ENCODE results near the gene ANKK1. TPM values are rescaled to one million over a fixed set of nuclear protein-coding genes. Genes with fewer than 3 reads are reported as not detected.

ANKK1 gene
- total RNA-seq, 1 experiment from 2014 or later: 0.22 TPM

- ChIA-PET CTCF (no interaction called here), POLR2A (no interaction called here)
- TF ChIP-seq SRF (IDR thresholded peaks at IDR 0.05; ENCODE audit: low read depth) (no peak), REST (IDR thresholded peaks at IDR 0.05; ENCODE audit: low read depth) (no peak), TCF7L2 (IDR thresholded peaks at IDR 0.05; ENCODE audit: borderline replicate concordance, extremely low read depth, insufficient read depth, insufficient read length) (no peak), EGR1 (IDR thresholded peaks at IDR 0.05; ENCODE audit: low read depth) (no peak), RAD21 (IDR thresholded peaks at IDR 0.05; ENCODE audit: low read depth) (no peak)
- TF ChIP-seq, protein P1, sequence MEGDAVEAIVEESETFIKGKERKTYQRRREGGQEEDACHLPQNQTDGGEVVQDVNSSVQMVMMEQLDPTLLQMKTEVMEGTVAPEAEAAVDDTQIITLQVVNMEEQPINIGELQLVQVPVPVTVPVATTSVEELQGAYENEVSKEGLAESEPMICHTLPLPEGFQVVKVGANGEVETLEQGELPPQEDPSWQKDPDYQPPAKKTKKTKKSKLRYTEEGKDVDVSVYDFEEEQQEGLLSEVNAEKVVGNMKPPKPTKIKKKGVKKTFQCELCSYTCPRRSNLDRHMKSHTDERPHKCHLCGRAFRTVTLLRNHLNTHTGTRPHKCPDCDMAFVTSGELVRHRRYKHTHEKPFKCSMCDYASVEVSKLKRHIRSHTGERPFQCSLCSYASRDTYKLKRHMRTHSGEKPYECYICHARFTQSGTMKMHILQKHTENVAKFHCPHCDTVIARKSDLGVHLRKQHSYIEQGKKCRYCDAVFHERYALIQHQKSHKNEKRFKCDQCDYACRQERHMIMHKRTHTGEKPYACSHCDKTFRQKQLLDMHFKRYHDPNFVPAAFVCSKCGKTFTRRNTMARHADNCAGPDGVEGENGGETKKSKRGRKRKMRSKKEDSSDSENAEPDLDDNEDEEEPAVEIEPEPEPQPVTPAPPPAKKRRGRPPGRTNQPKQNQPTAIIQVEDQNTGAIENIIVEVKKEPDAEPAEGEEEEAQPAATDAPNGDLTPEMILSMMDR (IDR thresholded peaks at IDR 0.05 in 2 of 3, conservative IDR thresholded peaks at IDR 0.05 in 1 of 3; ENCODE audit: borderline replicate concordance in 1 of 3, insufficient read depth in 1 of 3, low read depth in 2 of 3, low read length in 2 of 3): no peak
These were observed 10.2 kb downstream of the ANKK1 start for GRCh38 chr11:113397821-113398220.

More at GRCh38 chr11:113397821-113398220, 10.2 kb downstream of the ANKK1 start:
- H3K4me3 ChIP-seq (replicated peaks in 1 of 2; ENCODE audit: low read depth in 1 of 2, low read length in 2 of 2): no peak overlapping the region
- no peak overlapping the region for H3K9ac ChIP-seq (ENCODE audit: low read length)
- no peak overlapping the region for H2AFZ ChIP-seq (ENCODE audit: low read depth, low read length, poor library complexity, severe bottlenecking)
- no peak overlapping the region for H3K27ac ChIP-seq (ENCODE audit: low read depth, low read length)
- H3K4me2 ChIP-seq (ENCODE audit: low read length): no peak overlapping the region
- H3K79me2 ChIP-seq (ENCODE audit: insufficient read depth, low read length): no peaks in the 10 kb centered on the region
- DNase-seq (ENCODE audit: low read depth, low spot score) (no peak), ATAC-seq (no peak)
- RAD21 ChIA-PET (ENCODE audit: low non-redundant PET in 1 of 2, low total read pairs in 2 of 2, uncharacterized antibody in 2 of 2, unreplicated experiment in 2 of 2): no interaction called here
- H3K36me3 ChIP-seq (ENCODE audit: control insufficient read depth in 1 of 2, insufficient read depth in 2 of 2, low read length in 2 of 2): no peaks in the 10 kb centered on the region
- no TSS peak for BruUV-seq (replicated peaks)
- no peaks in the 10 kb centered on the region for H4K20me1 ChIP-seq (ENCODE audit: insufficient read depth)
- no peaks in the 10 kb centered on the region for H3K9me3 ChIP-seq (ENCODE audit: control insufficient read depth in 1 of 2, insufficient read depth in 1 of 2, low read depth in 1 of 2, low read length in 2 of 2)
- no peaks in the 10 kb centered on the region for H3K9me2 ChIP-seq (ENCODE audit: insufficient read depth)
- peaks cover 4 to 7% of the 10 kb centered on the region in 2 experiments; a peak in 2 of 4 replicates for H3K4me1 ChIP-seq (ENCODE audit: control insufficient read depth in 1 of 2, insufficient read depth in 2 of 2, low read length in 2 of 2)
- intact Hi-C loops (cut with micrococcal nuclease): no loop called here
- peaks cover 7% of the 10 kb centered on the region; the same call in 1 of the 2 replicates for H3K27me3 ChIP-seq (ENCODE audit: insufficient read depth, low read length)

Measured in HCT116 (cell line).